CD14-positive monocyte (primary cell): ENCODE measurements around the gene GGTA1. TPM values are rescaled to one million over a fixed set of nuclear protein-coding genes. Genes with fewer than 3 reads are reported as not detected.
A peak's percentile ranks its signal among the peaks of the same experiment; 100 is the strongest.

Source experiments
- DNase-seq, 3 donors: peaks; one replicate each; pipeline ENCODE4 v3.0.0-alpha.2; 2011 to 2022
- H2AFZ ChIP-seq: 2 replicates; pipeline ENCODE4 v1.6.0; 2012; ENCODE audit warnings: mild to moderate bottlenecking, low read depth, low read length, inconsistent platforms; ENCODE audit not compliant: insufficient read depth, poor library complexity, severe bottlenecking
- H3K27ac ChIP-seq, 2 donors: 1 replicate in 1 of 2; 2 replicates in 1 of 2; pipeline ENCODE4 v1.5.1; 2012 to 2013; ENCODE audit warnings: low read length in 2 of 2, control low read depth in 1 of 2, inconsistent platforms in 1 of 2, low read depth in 1 of 2, mild to moderate bottlenecking in 1 of 2
- H3K27me3 ChIP-seq, 2 donors: one replicate each; pipeline versions ENCODE4 v1.6.0 to v1.6.1; 2011 to 2013; ENCODE audit warnings: low read length in 2 of 2; ENCODE audit not compliant: control insufficient read depth in 2 of 2, insufficient read depth in 2 of 2
- H3K36me3 ChIP-seq, 2 donors: replicated peaks in 1 of 2; 1 replicate in 1 of 2; 2 replicates in 1 of 2; pipeline versions ENCODE4 v1.5.1 to v1.6.1; 2012 to 2013; ENCODE audit warnings: low read length in 2 of 2, control low read depth in 1 of 2, inconsistent platforms in 1 of 2, mild to moderate bottlenecking in 1 of 2; ENCODE audit not compliant: insufficient read depth in 2 of 2, control insufficient read depth in 1 of 2
- H3K4me1 ChIP-seq, 2 donors: 1 replicate in 1 of 2; 2 replicates in 1 of 2; pipeline versions ENCODE4 v1.5.1 to v1.6.1; 2012 to 2013; ENCODE audit warnings: low read length in 2 of 2, control low read depth in 1 of 2, inconsistent platforms in 1 of 2, mild to moderate bottlenecking in 1 of 2, moderate library complexity in 1 of 2; ENCODE audit not compliant: insufficient read depth in 2 of 2, control insufficient read depth in 1 of 2
- H3K4me2 ChIP-seq: replicated peaks from 2 replicates; pipeline ENCODE3; 2012; ENCODE audit warnings: low read length, moderate library complexity, mild to moderate bottlenecking; ENCODE audit not compliant: poor library complexity, severe bottlenecking; ENCODE audit errors: extremely low read depth
- H3K4me3 ChIP-seq, 3 experiments: fragments of 200-600 bp in 1 of 3; sonication (generic) in 1 of 3; replicated peaks in 1 of 3; 1 replicate in 2 of 3; 2 replicates in 1 of 3; pipeline ENCODE4 v1.5.1; 2011 to 2013; ENCODE audit warnings: low read length in 3 of 3, mild to moderate bottlenecking in 3 of 3, control low read depth in 2 of 3, low read depth in 2 of 3, inconsistent platforms in 1 of 3, moderate library complexity in 1 of 3
- H3K79me2 ChIP-seq: 2 replicates; pipeline ENCODE4 v1.6.0; 2012; ENCODE audit warnings: mild to moderate bottlenecking, control low read depth, inconsistent platforms, low read length, moderate library complexity; ENCODE audit not compliant: insufficient read depth
- H3K9ac ChIP-seq: 2 replicates; pipeline ENCODE4 v1.6.0; 2017; ENCODE audit warnings: low read length, mild to moderate bottlenecking; ENCODE audit not compliant: insufficient read depth, poor library complexity, severe bottlenecking
- H3K9me3 ChIP-seq, 2 donors: replicated peaks in 1 of 2; 1 replicate in 1 of 2; 2 replicates in 1 of 2; pipeline versions ENCODE4 v1.5.1 to v1.6.1; 2012 to 2013; ENCODE audit warnings: low read length in 2 of 2, control low read depth in 1 of 2; ENCODE audit not compliant: control insufficient read depth in 1 of 2, insufficient read depth in 1 of 2
- H4K20me1 ChIP-seq: 2 replicates; pipeline ENCODE4 v1.6.0; 2012; ENCODE audit warnings: mild to moderate bottlenecking, low read length, control low read depth, moderate library complexity; ENCODE audit not compliant: insufficient read depth
- H3K27ac Mint-ChIP-seq, 7 donors: one replicate each; pipeline ENCODE4 v1.8.0; 2020; ENCODE audit warnings: mild to moderate bottlenecking in 7 of 7, mixed read lengths in 7 of 7, moderate library complexity in 6 of 7, inconsistent platforms in 2 of 7
- H3K27me3 Mint-ChIP-seq, 3 donors: one replicate each; pipeline ENCODE4 v1.8.0; 2021 to 2022; ENCODE audit warnings: low read depth in 3 of 3, mild to moderate bottlenecking in 3 of 3, mixed read lengths in 3 of 3, moderate library complexity in 3 of 3, inconsistent platforms in 1 of 3
- H3K36me3 Mint-ChIP-seq, 2 donors: one replicate each; pipeline ENCODE4 v1.8.0; 2020; ENCODE audit warnings: mixed read lengths in 2 of 2, inconsistent platforms in 1 of 2, mild to moderate bottlenecking in 1 of 2
- H3K4me1 Mint-ChIP-seq: one replicate; pipeline ENCODE4 v1.8.0; 2020; ENCODE audit warnings: mild to moderate bottlenecking, mixed read lengths
- H3K4me3 Mint-ChIP-seq, 2 donors: one replicate each; pipeline ENCODE4 v1.8.0; 2020; ENCODE audit warnings: mild to moderate bottlenecking in 2 of 2, mixed read lengths in 2 of 2, moderate library complexity in 1 of 2
- H3K9me3 Mint-ChIP-seq, 7 donors: one replicate each; pipeline ENCODE4 v1.8.0; 2020 to 2022; ENCODE audit warnings: mixed read lengths in 7 of 7, mild to moderate bottlenecking in 6 of 7, moderate library complexity in 6 of 7, inconsistent platforms in 2 of 7
- CTCF ChIP-seq: fragments of 200-600 bp; IDR thresholded peaks from one replicate; pipeline ENCODE4 v1.8.0; 2022; ENCODE audit warnings: antibody characterized with exemption, mild to moderate bottlenecking
- WGBS: methylation state at CpG from one replicate; pipeline ENCODE4 v1.1.5; 2013; ENCODE audit warnings: missing lambda C conversion rate; ENCODE audit not compliant: insufficient coverage; 5-methylcytosine and 5-hydroxymethylcytosine counted together
- intact Hi-C, 2 donors: fragments of 100-400 bp; cut with micrococcal nuclease; formaldehyde crosslinking; loops; one replicate each; pipeline versions ENCODE4 v1.15.0 to v1.15.1; 2023
- polyA plus RNA-seq, 3 donors: library from polyadenylated mRNA; depleted of rRNA in 1 of 3; unstranded in 2 of 3; stranded (reverse) in 1 of 3; fragments of 300-500 nt in 2 of 3; fragments of >200 nt in 1 of 3; fragmentation: Illumina TruSeq in 2 of 3; gene quantifications; 1 replicate in 2 of 3; 2 replicates in 1 of 3; pipeline ENCODE4 v1.2.3, GENCODE V29; 2012 to 2021

GGTA1 gene
- polyA plus RNA-seq, 3 donors = 10.9 to 35.6 (median 15.4) TPM

DNA sequence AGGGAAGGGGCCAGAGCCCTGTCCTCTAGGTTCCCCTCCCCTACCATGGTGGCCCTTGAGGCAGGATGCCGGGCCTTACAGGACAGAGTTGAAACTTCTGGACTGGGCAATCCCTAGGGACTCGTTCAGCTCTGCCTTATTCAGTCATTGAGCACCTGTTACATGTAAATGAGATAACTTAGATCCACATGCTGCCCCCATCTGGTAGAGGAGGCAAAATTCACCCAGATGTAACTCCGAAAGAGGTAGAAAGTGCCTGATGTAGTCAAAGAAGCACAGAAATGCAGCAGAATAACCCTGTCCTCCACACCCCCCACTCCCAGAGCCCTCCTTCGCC is 1.5 kb downstream of the GGTA1 start:
- Histone ChIP-seq H4K20me1 (no peaks in the 10 kb centered on the region), H3K9me3 (peaks cover 3 to 6% of the 10 kb centered on the region in 2 donors), H2AFZ (peak overlapping the region; percentile 95), H3K36me3 (no peaks in the 10 kb centered on the region), H3K4me3 (peak overlapping the region; percentile 43 to 93 (median 64)), H3K4me2 (peak overlapping the region; percentile 91), H3K79me2 (no peaks in the 10 kb centered on the region), H3K4me1 (peaks cover 61 to 69% of the 10 kb centered on the region in 2 donors), H3K27me3 (peaks cover 0 to 10% of the 10 kb centered on the region in 2 donors), H3K27ac (peak overlapping the region in 1 of 2 donors; percentile 70), H3K9ac (no peak overlapping the region)
- TF ChIP-seq CTCF = peak; percentile 92
- peak; percentile 52 to 67 (median 63) for DNase-seq
- Mint-ChIP-seq H3K27me3 (peaks cover 1 to 7% (median 2%) of the 10 kb centered on the region in 3 donors), H3K4me1 (peaks cover 63% of the 10 kb centered on the region), H3K9me3 (peaks cover 5 to 8% (median 7%) of the 10 kb centered on the region in 7 donors), H3K27ac (peak overlapping the region in 1 of 7 donors; percentile 37), H3K4me3 (peak overlapping the region; percentile 93 to 97), H3K36me3 (peaks cover 4 to 7% of the 10 kb centered on the region in 2 donors)
- WGBS = 0% methylated on average over 1 of the region's 4 CpGs
- intact Hi-C loops = no loop called here

DNA sequence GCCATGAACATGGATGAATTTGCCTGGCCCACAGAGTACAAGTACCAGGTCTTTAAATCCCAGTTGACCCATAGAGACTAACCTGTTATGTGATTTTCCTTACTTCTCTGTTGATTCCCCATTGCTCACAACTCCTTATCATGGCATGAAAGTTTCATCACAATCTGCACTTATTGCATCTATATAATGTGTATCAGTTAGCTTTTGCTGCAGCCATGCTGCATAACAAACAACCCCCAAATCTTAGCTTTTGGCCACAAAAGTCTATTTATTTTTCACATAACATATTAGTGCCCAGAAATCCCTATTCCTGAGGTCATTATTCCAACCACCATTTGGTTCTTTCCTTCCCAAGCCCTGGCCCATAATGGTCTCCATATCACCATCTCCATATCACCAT is 3.7 kb downstream of the GGTA1 start:
- H3K4me3 Mint-ChIP-seq = no peak overlapping the region
- no peaks in the 10 kb centered on the region for H3K36me3 ChIP-seq
- intact Hi-C loops = no loop called here

More for the DNA sequence above, 3.7 kb downstream of the GGTA1 start:
- Histone ChIP-seq H3K4me1 (peaks cover 52 to 59% of the 10 kb centered on the region in 2 donors), H3K9me3 (peaks cover 3 to 6% of the 10 kb centered on the region in 2 donors), H3K9ac (no peak overlapping the region), H2AFZ (no peak overlapping the region), H3K79me2 (no peaks in the 10 kb centered on the region), H3K27me3 (peaks cover 0 to 10% of the 10 kb centered on the region in 2 donors), H3K4me3 (no peak overlapping the region), H4K20me1 (no peaks in the 10 kb centered on the region), H3K27ac (no peak overlapping the region), H3K4me2 (no peak overlapping the region)
- peaks cover 4 to 7% of the 10 kb centered on the region in 2 donors for H3K36me3 Mint-ChIP-seq
- DNase-seq = no peak
- H3K27ac Mint-ChIP-seq = no peak overlapping the region
- H3K27me3 Mint-ChIP-seq = peaks cover 1 to 5% (median 2%) of the 10 kb centered on the region in 3 donors
- H3K9me3 Mint-ChIP-seq = peaks cover 5 to 8% (median 7%) of the 10 kb centered on the region in 7 donors
- peaks cover 57% of the 10 kb centered on the region for H3K4me1 Mint-ChIP-seq
- no peak for TF ChIP-seq CTCF
